Mammary epithelial cell (primary cell): Measurements from ENCODE around the gene TDRD12.

ENCODE experiments used
- EZH2 ChIP-seq: IDR thresholded peaks from 2 replicates; pipeline ENCODE4 v1.6.1; 2012; ENCODE audit warnings: low read length, inconsistent platforms, borderline replicate concordance
- TF ChIP-seq, protein P1 (sequence below), 2 donors: IDR thresholded peaks in 1 of 2; conservative IDR thresholded peaks in 1 of 2; 2 replicates each; pipeline ENCODE4 v1.5.1; 2011 to 2012; ENCODE audit warnings: inconsistent platforms in 2 of 2, low read length in 2 of 2, mild to moderate bottlenecking in 2 of 2, control low read depth in 1 of 2, low read depth in 1 of 2; ENCODE audit not compliant: insufficient read depth in 1 of 2; ENCODE audit errors: extremely low read depth in 1 of 2

DNA sequence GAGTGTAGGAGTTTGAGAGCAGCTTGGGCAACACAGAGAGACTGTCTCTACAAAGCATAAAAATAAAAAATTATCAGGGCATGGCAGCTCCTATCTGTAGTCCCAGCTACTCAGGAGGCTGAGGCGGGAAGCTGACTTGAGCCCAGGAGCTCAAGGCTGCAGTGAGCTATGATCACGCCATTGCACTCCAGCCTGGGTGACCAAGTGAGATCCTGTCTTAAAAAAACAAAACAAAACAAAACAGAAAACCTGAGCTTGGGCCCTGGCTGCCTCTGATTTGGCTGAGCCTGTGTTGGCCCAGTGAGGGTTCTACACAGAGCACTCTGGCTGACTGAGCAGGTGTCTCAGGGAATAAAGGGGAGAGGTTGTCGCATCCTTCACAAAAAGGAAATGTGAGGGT, 142.0 kb downstream of the TDRD12 start:
- no peak for TF ChIP-seq EZH2
- TF ChIP-seq, protein P1, sequence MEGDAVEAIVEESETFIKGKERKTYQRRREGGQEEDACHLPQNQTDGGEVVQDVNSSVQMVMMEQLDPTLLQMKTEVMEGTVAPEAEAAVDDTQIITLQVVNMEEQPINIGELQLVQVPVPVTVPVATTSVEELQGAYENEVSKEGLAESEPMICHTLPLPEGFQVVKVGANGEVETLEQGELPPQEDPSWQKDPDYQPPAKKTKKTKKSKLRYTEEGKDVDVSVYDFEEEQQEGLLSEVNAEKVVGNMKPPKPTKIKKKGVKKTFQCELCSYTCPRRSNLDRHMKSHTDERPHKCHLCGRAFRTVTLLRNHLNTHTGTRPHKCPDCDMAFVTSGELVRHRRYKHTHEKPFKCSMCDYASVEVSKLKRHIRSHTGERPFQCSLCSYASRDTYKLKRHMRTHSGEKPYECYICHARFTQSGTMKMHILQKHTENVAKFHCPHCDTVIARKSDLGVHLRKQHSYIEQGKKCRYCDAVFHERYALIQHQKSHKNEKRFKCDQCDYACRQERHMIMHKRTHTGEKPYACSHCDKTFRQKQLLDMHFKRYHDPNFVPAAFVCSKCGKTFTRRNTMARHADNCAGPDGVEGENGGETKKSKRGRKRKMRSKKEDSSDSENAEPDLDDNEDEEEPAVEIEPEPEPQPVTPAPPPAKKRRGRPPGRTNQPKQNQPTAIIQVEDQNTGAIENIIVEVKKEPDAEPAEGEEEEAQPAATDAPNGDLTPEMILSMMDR (conservative IDR thresholded peaks at IDR 0.05 in 1 of 2, IDR thresholded peaks at IDR 0.05 in 1 of 2; ENCODE audit: extremely low read depth in 1 of 2, insufficient read depth in 1 of 2, low read depth in 1 of 2, low read length in 2 of 2) = no peak
